GM21619 (cell line): Measurements from ENCODE around the gene CFHR1.

Experiments
- ATAC-seq: cut with Tn5 transposase; IDR thresholded peaks from one replicate; pipeline ENCODE4 v1.9.1; 2021; ENCODE audit not compliant: unreplicated experiment

Gene CFHR1

DNA sequence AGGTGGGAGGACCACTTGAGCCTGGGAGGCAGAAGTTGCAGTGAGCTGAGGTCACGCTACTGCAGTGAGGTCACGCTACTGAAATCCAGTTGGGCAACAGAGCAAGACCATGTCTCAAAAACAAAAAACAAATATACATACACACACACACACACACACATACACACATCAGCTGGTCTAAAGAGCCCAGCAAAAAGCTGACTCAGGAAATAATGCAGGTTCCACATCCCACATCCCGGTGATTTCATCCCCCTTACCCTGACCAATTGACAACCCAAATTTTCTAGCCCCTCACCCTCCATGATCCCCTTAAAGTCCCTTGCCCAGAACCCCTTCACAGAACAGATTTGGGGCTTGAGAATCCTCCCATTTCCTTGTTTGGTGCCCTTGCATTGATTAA is 56.4 kb downstream of the CFHR1 start:
- no peak for ATAC-seq

- ATAC-seq = no peak
Observed at GRCh38 chr1:196877964-196878363, 58.4 kb downstream of the CFHR1 start.
